ENCODE measurements around the gene HSD17B8. TPM values are rescaled to one million over a fixed set of nuclear protein-coding genes. Genes with fewer than 3 reads are reported as not detected.

HSD17B8 gene
- total RNA-seq, 1 experiment from 2014 or later: 7.4 TPM

GRCh38 chr6:33203443-33204164 lies 851 bp upstream of the HSD17B8 start:
- BruUV-seq (replicated peaks): no TSS peak
- intact Hi-C loops (cut with micrococcal nuclease; ENCODE audit: unreplicated experiment) (no loop called here), in situ Hi-C loops (cut with HindIII; ENCODE audit: low pct_unique_long_range_greater_than_20kb, low sequenced_read_pairs) (no loop called here)
- ATAC-seq (no peak), DNase-seq (ENCODE audit: low read depth, low spot score) (no peak)
- H3K4me1 ChIP-seq (ENCODE audit: control insufficient read depth, insufficient read depth, low read length): peaks cover 45% of the 10 kb centered on the region
- H3K4me3 ChIP-seq (ENCODE audit: low read depth in 2 of 2, low read length in 2 of 2): peak overlapping the region in 1 of 2 experiments; percentile 79; a peak in 2 of 4 replicates
- no peaks in the 10 kb centered on the region for H3K9me3 ChIP-seq (ENCODE audit: control insufficient read depth, insufficient read depth, low read depth, low read length)
- H3K27me3 ChIP-seq (ENCODE audit: control insufficient read depth, insufficient read depth, low read length): no peaks in the 10 kb centered on the region
- CTCF ChIA-PET: no interaction called here
- peaks cover 13% of the 10 kb centered on the region for H3K36me3 ChIP-seq (ENCODE audit: control insufficient read depth, insufficient read depth, low read length)
- H3K27ac ChIP-seq (ENCODE audit: low read length): peak overlapping the region; percentile 58
- POLR2A ChIA-PET: interaction anchor here (0.8 kb wide), 1 partner anchor 12 kb away, joined by 3 read pairs; no protein-coding TSS in a partner anchor
- TF ChIP-seq TCF7L2 (IDR thresholded peaks at IDR 0.05; ENCODE audit: low read depth, low read length): no peak
- no peak for TF ChIP-seq POLR2AphosphoS5 (IDR thresholded peaks at IDR 0.05; ENCODE audit: low read depth, low read length)
- TF ChIP-seq CTCF (IDR thresholded peaks at IDR 0.05): no peak
- TF ChIP-seq REST (IDR thresholded peaks at IDR 0.05; ENCODE audit: insufficient read depth in 1 of 2, low read depth in 2 of 2, low read length in 1 of 2): no peak

- Histone ChIP-seq H3K4me1 (ENCODE audit: control insufficient read depth, insufficient read depth, low read length) (peaks cover 46% of the 10 kb centered on the region), H3K36me3 (ENCODE audit: control insufficient read depth, insufficient read depth, low read length) (peaks cover 13% of the 10 kb centered on the region), H3K4me3 (ENCODE audit: low read depth in 2 of 2, low read length in 2 of 2) (peak overlapping the region; percentile 66 to 79), H3K9me3 (ENCODE audit: control insufficient read depth, insufficient read depth, low read depth, low read length) (no peaks in the 10 kb centered on the region), H3K27ac (ENCODE audit: low read length) (peak overlapping the region; percentile 58), H3K27me3 (ENCODE audit: control insufficient read depth, insufficient read depth, low read length) (no peaks in the 10 kb centered on the region)
- in situ Hi-C loops (cut with HindIII; ENCODE audit: low pct_unique_long_range_greater_than_20kb, low sequenced_read_pairs) (no loop called here), intact Hi-C loops (cut with micrococcal nuclease; ENCODE audit: unreplicated experiment) (no loop called here)
- ATAC-seq (no peak), DNase-seq (ENCODE audit: low read depth, low spot score) (no peak)
- POLR2A ChIA-PET: no interaction called here
- CTCF ChIA-PET: no interaction called here
- BruUV-seq (replicated peaks): no TSS peak
- TF ChIP-seq POLR2AphosphoS5 (IDR thresholded peaks at IDR 0.05; ENCODE audit: low read depth, low read length): no peak
- TF ChIP-seq SIN3A (IDR thresholded peaks at IDR 0.05; ENCODE audit: borderline replicate concordance, insufficient read depth, low read depth, low read length): no peak
- no peak for TF ChIP-seq REST (IDR thresholded peaks at IDR 0.05; ENCODE audit: insufficient read depth in 1 of 2, low read depth in 2 of 2, low read length in 1 of 2)
- TF ChIP-seq CTCF (IDR thresholded peaks at IDR 0.05): no peak
- TF ChIP-seq TCF7L2 (IDR thresholded peaks at IDR 0.05; ENCODE audit: low read depth, low read length): no peak
Measured at GRCh38 chr6:33204165-33204414, 365 bp upstream of the HSD17B8 start.
